Stimulated activated CD8-positive, alpha-beta memory T cell treated with anti-CD3 and anti-CD28 coated beads, Interleukin-12 subunit alpha, Interleukin-12 subunit beta, amount 100 ng/mL, for 1 hour (primary cell): ENCODE results near the gene LENG1.

ENCODE experiments used
- DNase-seq: peaks from one replicate; pipeline ENCODE4 v3.0.0-alpha.2; 2020; ENCODE audit warnings: low read depth

LENG1 gene

GRCh38 chr19:54108496-54108895 lies 51.0 kb downstream of the LENG1 start:
- DNase-seq: no peak

DNA sequence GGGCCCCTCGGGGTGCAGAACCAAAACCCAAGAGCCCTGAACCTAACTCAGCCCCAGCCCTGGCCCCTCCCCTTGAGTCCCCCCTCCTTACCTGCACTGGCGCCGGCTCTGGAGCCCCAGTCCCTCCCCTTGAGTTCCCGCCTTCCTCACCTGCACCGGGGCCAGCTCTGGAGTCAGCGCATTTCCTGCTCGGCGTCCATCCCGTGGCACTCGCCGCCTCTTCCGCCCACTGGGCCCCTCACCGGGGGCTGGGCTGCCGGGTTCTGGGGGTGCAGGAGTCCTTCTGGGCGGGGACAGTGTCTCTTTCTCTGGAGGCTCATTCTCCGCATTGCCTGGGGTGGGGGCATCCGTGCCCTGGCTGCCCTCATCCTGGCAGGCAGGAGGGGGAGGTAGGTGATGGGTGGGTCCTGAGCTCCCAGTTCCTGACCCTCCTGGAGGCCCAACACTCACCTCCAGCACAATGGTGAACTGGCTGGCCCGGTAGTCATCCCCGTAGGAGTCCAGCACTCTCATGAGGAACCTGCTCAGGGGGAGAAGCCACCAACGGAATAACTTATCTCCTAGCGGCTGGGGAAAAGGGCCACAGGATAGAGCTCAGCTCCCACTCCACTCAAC lies 51.5 kb downstream of the LENG1 start:
- no peak for DNase-seq

GRCh38 chr19:54106716-54107115 lies 52.8 kb downstream of the LENG1 start:
- DNase-seq: no peak

DNA sequence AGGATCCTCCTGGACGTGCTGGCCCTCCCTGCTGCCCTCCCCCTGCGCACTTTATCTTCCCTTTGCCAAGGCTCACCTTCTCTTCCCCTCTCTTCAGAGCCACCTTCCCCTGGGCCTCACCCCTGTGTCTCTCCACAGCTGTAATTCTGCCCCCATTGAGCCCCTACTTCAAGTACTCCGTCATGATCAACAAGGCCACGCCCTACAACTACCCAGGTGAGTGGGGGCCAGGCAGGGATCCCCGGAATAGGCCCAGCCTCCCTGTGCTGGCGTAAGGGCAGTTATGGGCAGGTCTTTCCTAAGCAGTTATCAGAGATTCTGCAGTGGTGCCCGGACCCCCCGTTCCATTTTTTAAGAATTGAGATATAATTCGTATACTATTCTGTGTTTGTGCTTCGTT lies 53.7 kb downstream of the LENG1 start:
- no peak for DNase-seq
